ENCODE data around the gene ACSM5.
"Not testable (repeated sequence)": the region's sequence is repeated elsewhere in the genome, so short reads cannot be mapped to it uniquely, and the experiment has no call there.

The ACSM5 gene

GRCh38 chr16:20453633-20454032 lies 44.3 kb downstream of the ACSM5 start:
- not testable (repeated sequence) for DNase-seq

- DNase-seq, result not testable (repeated sequence)
Measured at GRCh38 chr16:20459227-20459626, 49.9 kb downstream of the ACSM5 start.

- not testable (repeated sequence) for DNase-seq
Measured at GRCh38 chr16:20460313-20460712, 51.0 kb downstream of the ACSM5 start.

- not testable (repeated sequence) for DNase-seq
Measured at GRCh38 chr16:20468954-20469353, 59.6 kb downstream of the ACSM5 start.

GRCh38 chr16:20469930-20470329 lies 60.6 kb downstream of the ACSM5 start:
- not testable (repeated sequence) for DNase-seq

- not testable (repeated sequence) for DNase-seq
Measured at GRCh38 chr16:20470732-20471131, 61.4 kb downstream of the ACSM5 start.

- not testable (repeated sequence) for DNase-seq
Measured at GRCh38 chr16:20477188-20477744, 67.9 kb downstream of the ACSM5 start.

GRCh38 chr16:20483989-20484388 lies 74.7 kb downstream of the ACSM5 start:
- DNase-seq, result not testable (repeated sequence)

- no peak for DNase-seq
Measured at GRCh38 chr16:20484726-20485125, 75.4 kb downstream of the ACSM5 start.

GRCh38 chr16:20485408-20485807 lies 76.1 kb downstream of the ACSM5 start:
- DNase-seq, result no peak

All from activated T-cell treated with anti-CD3 and anti-CD28 coated beads for 4 hours (primary cell).